ENCODE measurements around the gene RAB20. TPM values are rescaled to one million over a fixed set of nuclear protein-coding genes. Genes with fewer than 3 reads are reported as not detected.

RAB20 gene
- total and polyA plus RNA-seq, 7 experiments from 2014 or later, result 1.3 to 13.6 (median 4.0) TPM

- H3K4me3 ChIP-seq (ENCODE audit: low read length), result no peak overlapping the region
- Mint-ChIP-seq H3K27ac (no peak overlapping the region), H3K27me3 (peaks cover 0 to 6% (median 0%) of the 10 kb centered on the region in 5 donors), H3K9me3 (peaks cover 0 to 4% (median 0%) of the 10 kb centered on the region in 11 donors), H3K4me1 (peaks cover 19 to 38% (median 24%) of the 10 kb centered on the region in 7 donors), H3K4me3 (no peak overlapping the region), H3K36me3 (peaks cover 0 to 11% (median 7%) of the 10 kb centered on the region in 5 donors)
- ChIA-PET POLR2A (no interaction called here), CTCF (no interaction called here)
- no peak overlapping the region for H3K27ac ChIP-seq (ENCODE audit: low read depth, low read length)
- no peaks in the 10 kb centered on the region for H3K27me3 ChIP-seq (ENCODE audit: control insufficient read depth in 2 of 2, insufficient read depth in 2 of 2, low read length in 2 of 2)
- no peaks in the 10 kb centered on the region for H3K36me3 ChIP-seq (ENCODE audit: control insufficient read depth in 2 of 3, insufficient read depth in 3 of 3, low read length in 3 of 3)
- intact Hi-C loops (cut with micrococcal nuclease), result no loop called here
- ATAC-seq (no peak), DNase-seq (no peak)
- H3K4me1 ChIP-seq (ENCODE audit: control insufficient read depth in 2 of 2, insufficient read depth in 2 of 2, low read length in 2 of 2), result peaks cover 4 to 6% of the 10 kb centered on the region in 2 donors
- H3K9me3 ChIP-seq (ENCODE audit: control insufficient read depth in 2 of 3, low read length in 3 of 3), result peaks cover 0 to 2% (median 0%) of the 10 kb centered on the region in 3 experiments
Measured at GRCh38 chr13:110557610-110558305, 3.8 kb downstream of the RAB20 start.

GRCh38 chr13:110557082-110557481, 4.4 kb downstream of the RAB20 start:
- H3K4me3 Mint-ChIP-seq, result peak overlapping the region in 1 of 10 donors; percentile 39
- Histone ChIP-seq H3K36me3 (ENCODE audit: control insufficient read depth in 2 of 3, insufficient read depth in 3 of 3, low read length in 3 of 3) (no peaks in the 10 kb centered on the region), H3K4me1 (ENCODE audit: control insufficient read depth in 2 of 2, insufficient read depth in 2 of 2, low read length in 2 of 2) (no peaks in the 10 kb centered on the region), H3K9me3 (ENCODE audit: control insufficient read depth in 2 of 3, low read length in 3 of 3) (peaks cover 0 to 2% (median 0%) of the 10 kb centered on the region in 3 experiments), H3K4me3 (ENCODE audit: low read length) (no peak overlapping the region), H3K27me3 (ENCODE audit: control insufficient read depth in 2 of 2, insufficient read depth in 2 of 2, low read length in 2 of 2) (no peaks in the 10 kb centered on the region), H3K27ac (ENCODE audit: low read depth, low read length) (no peak overlapping the region)
- H3K27me3 Mint-ChIP-seq, result peaks cover 0 to 6% (median 0%) of the 10 kb centered on the region in 5 donors
- H3K27ac Mint-ChIP-seq, result peak overlapping the region in 3 of 9 donors; percentile 18 to 68 (median 40)
- intact Hi-C loops (cut with micrococcal nuclease), result no loop called here
- ChIA-PET CTCF (no interaction called here), POLR2A (no interaction called here)
- no peak for ATAC-seq
- H3K36me3 Mint-ChIP-seq, result peaks cover 0 to 11% (median 7%) of the 10 kb centered on the region in 5 donors
- peaks cover 15 to 31% (median 23%) of the 10 kb centered on the region in 7 donors for H3K4me1 Mint-ChIP-seq
- H3K9me3 Mint-ChIP-seq, result peaks cover 0 to 4% (median 0%) of the 10 kb centered on the region in 11 donors
- no peak for DNase-seq

GRCh38 chr13:110556224-110556606, 5.3 kb downstream of the RAB20 start:
- H3K27me3 ChIP-seq (ENCODE audit: control insufficient read depth in 2 of 2, insufficient read depth in 2 of 2, low read length in 2 of 2), result no peaks in the 10 kb centered on the region
- CTCF ChIA-PET, result no interaction called here
- POLR2A ChIA-PET, result no interaction called here
- H3K9me3 ChIP-seq (ENCODE audit: control insufficient read depth in 2 of 3, low read length in 3 of 3), result peaks cover 0 to 2% (median 0%) of the 10 kb centered on the region in 3 experiments
- peak overlapping the region in 1 of 9 donors; percentile 18 for H3K27ac Mint-ChIP-seq
- peaks cover 13 to 30% (median 19%) of the 10 kb centered on the region in 7 donors for H3K4me1 Mint-ChIP-seq
- ATAC-seq, result no peak
- H3K36me3 ChIP-seq (ENCODE audit: control insufficient read depth in 2 of 3, insufficient read depth in 3 of 3, low read length in 3 of 3), result no peaks in the 10 kb centered on the region
- no peaks in the 10 kb centered on the region for H3K4me1 ChIP-seq (ENCODE audit: control insufficient read depth in 2 of 2, insufficient read depth in 2 of 2, low read length in 2 of 2)
- no peak overlapping the region for H3K27ac ChIP-seq (ENCODE audit: low read depth, low read length)
- no peak overlapping the region for H3K4me3 ChIP-seq (ENCODE audit: low read length)
- peaks cover 0 to 3% (median 0%) of the 10 kb centered on the region in 5 donors for H3K27me3 Mint-ChIP-seq
- intact Hi-C loops (cut with micrococcal nuclease), result no loop called here
- H3K4me3 Mint-ChIP-seq, result no peak overlapping the region
- H3K9me3 Mint-ChIP-seq, result peaks cover 0 to 4% (median 0%) of the 10 kb centered on the region in 11 donors
- DNase-seq, result no peak
- H3K36me3 Mint-ChIP-seq, result peaks cover 0 to 13% (median 7%) of the 10 kb centered on the region in 5 donors

- POLR2A ChIA-PET, result no interaction called here
- Mint-ChIP-seq H3K4me3 (no peak overlapping the region), H3K9me3 (peaks cover 0 to 4% (median 0%) of the 10 kb centered on the region in 11 donors), H3K27me3 (peaks cover 0 to 3% (median 0%) of the 10 kb centered on the region in 5 donors), H3K4me1 (peaks cover 10 to 31% (median 16%) of the 10 kb centered on the region in 7 donors), H3K36me3 (peaks cover 0 to 15% (median 7%) of the 10 kb centered on the region in 5 donors), H3K27ac (peak overlapping the region in 1 of 9 donors; percentile 71)
- H3K27me3 ChIP-seq (ENCODE audit: control insufficient read depth in 2 of 2, insufficient read depth in 2 of 2, low read length in 2 of 2), result no peaks in the 10 kb centered on the region
- intact Hi-C loops (cut with micrococcal nuclease), result no loop called here
- ATAC-seq (peak; percentile 48), DNase-seq (no peak)
- CTCF ChIA-PET, result no interaction called here
- peaks cover 0 to 2% (median 0%) of the 10 kb centered on the region in 3 experiments for H3K9me3 ChIP-seq (ENCODE audit: control insufficient read depth in 2 of 3, low read length in 3 of 3)
- no peaks in the 10 kb centered on the region for H3K36me3 ChIP-seq (ENCODE audit: control insufficient read depth in 2 of 3, insufficient read depth in 3 of 3, low read length in 3 of 3)
- no peak overlapping the region for H3K27ac ChIP-seq (ENCODE audit: low read depth, low read length)
- H3K4me3 ChIP-seq (ENCODE audit: low read length), result no peak overlapping the region
- H3K4me1 ChIP-seq (ENCODE audit: control insufficient read depth in 2 of 2, insufficient read depth in 2 of 2, low read length in 2 of 2), result no peaks in the 10 kb centered on the region
Measured at GRCh38 chr13:110555601-110556223, 5.8 kb downstream of the RAB20 start.

GRCh38 chr13:110554946-110555345, 6.6 kb downstream of the RAB20 start:
- ChIA-PET POLR2A (no interaction called here), CTCF (no interaction called here)
- peaks cover 0 to under 1% (median 0%) of the 10 kb centered on the region in 5 donors for H3K27me3 Mint-ChIP-seq
- H3K4me3 Mint-ChIP-seq, result no peak overlapping the region
- ATAC-seq (no peak), DNase-seq (no peak)
- peaks cover 0 to 4% (median 0%) of the 10 kb centered on the region in 11 donors for H3K9me3 Mint-ChIP-seq
- H3K27ac Mint-ChIP-seq, result peak overlapping the region in 1 of 9 donors; percentile 15
- no peaks in the 10 kb centered on the region for H3K27me3 ChIP-seq (ENCODE audit: control insufficient read depth in 2 of 2, insufficient read depth in 2 of 2, low read length in 2 of 2)
- H3K4me1 Mint-ChIP-seq, result peaks cover 4 to 24% (median 11%) of the 10 kb centered on the region in 7 donors
- H3K9me3 ChIP-seq (ENCODE audit: control insufficient read depth in 2 of 3, low read length in 3 of 3), result peaks cover 0 to 2% (median 0%) of the 10 kb centered on the region in 3 experiments
- no peaks in the 10 kb centered on the region for H3K4me1 ChIP-seq (ENCODE audit: control insufficient read depth in 2 of 2, insufficient read depth in 2 of 2, low read length in 2 of 2)
- no peaks in the 10 kb centered on the region for H3K36me3 ChIP-seq (ENCODE audit: control insufficient read depth in 2 of 3, insufficient read depth in 3 of 3, low read length in 3 of 3)
- H3K4me3 ChIP-seq (ENCODE audit: low read length), result no peak overlapping the region
- intact Hi-C loops (cut with micrococcal nuclease), result no loop called here
- H3K27ac ChIP-seq (ENCODE audit: low read depth, low read length), result no peak overlapping the region
- H3K36me3 Mint-ChIP-seq, result peaks cover 0 to 15% (median 7%) of the 10 kb centered on the region in 5 donors

- Histone ChIP-seq H3K4me1 (ENCODE audit: control insufficient read depth in 2 of 2, insufficient read depth in 2 of 2, low read length in 2 of 2) (no peaks in the 10 kb centered on the region), H3K36me3 (ENCODE audit: control insufficient read depth in 2 of 3, insufficient read depth in 3 of 3, low read length in 3 of 3) (no peaks in the 10 kb centered on the region), H3K4me3 (ENCODE audit: low read length) (no peak overlapping the region), H3K27ac (ENCODE audit: low read depth, low read length) (no peak overlapping the region), H3K27me3 (ENCODE audit: control insufficient read depth in 2 of 2, insufficient read depth in 2 of 2, low read length in 2 of 2) (no peaks in the 10 kb centered on the region), H3K9me3 (ENCODE audit: control insufficient read depth in 2 of 3, low read length in 3 of 3) (peaks cover 0 to 2% (median 0%) of the 10 kb centered on the region in 3 experiments)
- Mint-ChIP-seq H3K4me1 (peaks cover 4 to 22% (median 8%) of the 10 kb centered on the region in 7 donors), H3K4me3 (no peak overlapping the region), H3K27ac (no peak overlapping the region), H3K9me3 (peaks cover 0 to 4% (median 0%) of the 10 kb centered on the region in 11 donors), H3K27me3 (no peaks in the 10 kb centered on the region), H3K36me3 (peaks cover 0 to 15% (median 7%) of the 10 kb centered on the region in 5 donors)
- POLR2A ChIA-PET, result no interaction called here
- CTCF ChIA-PET, result no interaction called here
- no peak for DNase-seq
- intact Hi-C loops (cut with micrococcal nuclease), result no loop called here
- no peak for ATAC-seq
Measured at GRCh38 chr13:110554227-110554836, 7.2 kb downstream of the RAB20 start.

Data from naive thymus-derived CD4-positive, alpha-beta T cell (primary cell).